ENCODE results near the gene S100A13. TPM values are rescaled to one million over a fixed set of nuclear protein-coding genes. Genes with fewer than 3 reads are reported as not detected.
A peak's percentile ranks its signal among the peaks of the same experiment; 100 is the strongest.
"Not testable (repeated sequence)": the region's sequence is repeated elsewhere in the genome, so short reads cannot be mapped to it uniquely, and the experiment has no call there.

The S100A13 gene
- total RNA-seq, 1 donor from 2014 or later, result 200 TPM

DNA sequence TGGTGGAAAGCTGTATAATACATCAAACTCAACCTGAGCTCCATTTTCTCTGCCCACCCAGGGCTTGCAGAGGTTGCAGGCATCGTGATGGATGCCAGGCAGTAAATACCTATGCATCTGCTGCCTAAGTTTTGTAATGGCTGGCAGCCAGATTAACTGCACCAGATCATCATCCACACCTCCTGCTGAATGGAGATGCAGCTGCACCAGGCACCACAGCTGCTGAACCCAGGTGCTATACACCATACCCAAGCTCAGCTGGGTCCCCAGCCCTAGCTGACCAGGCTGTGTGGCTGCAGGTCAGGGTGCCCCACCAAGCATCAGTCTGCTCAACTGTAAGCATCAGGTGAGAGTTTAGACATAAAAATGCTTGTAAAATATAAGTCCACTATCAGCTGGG is 24.5 kb upstream of the S100A13 start:
- DNase-seq (ENCODE audit: low spot score), result peak; percentile 27
- intact Hi-C loops (cut with DNase I), result no loop called here

DNA sequence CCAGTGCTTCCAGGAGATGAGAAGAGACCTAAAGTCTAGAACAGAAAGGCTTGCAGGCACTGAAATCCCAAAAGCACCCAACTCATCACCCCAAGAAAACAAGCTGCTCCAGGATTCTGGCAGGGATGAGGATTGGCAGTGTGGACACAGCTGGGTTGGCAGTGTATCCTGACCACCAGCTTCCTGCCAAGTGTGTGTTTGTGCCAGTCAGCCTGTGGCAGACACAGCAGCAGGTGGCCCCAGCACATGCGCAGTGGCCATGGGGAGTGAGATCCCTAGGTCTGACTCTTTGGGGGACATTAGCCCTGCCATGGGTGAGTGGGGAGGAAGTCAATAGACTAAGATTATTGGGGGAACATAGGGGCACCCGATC is 22.5 kb upstream of the S100A13 start:
- DNase-seq (ENCODE audit: low spot score), result peak; percentile 76
- intact Hi-C loops (cut with DNase I), result no loop called here

DNA sequence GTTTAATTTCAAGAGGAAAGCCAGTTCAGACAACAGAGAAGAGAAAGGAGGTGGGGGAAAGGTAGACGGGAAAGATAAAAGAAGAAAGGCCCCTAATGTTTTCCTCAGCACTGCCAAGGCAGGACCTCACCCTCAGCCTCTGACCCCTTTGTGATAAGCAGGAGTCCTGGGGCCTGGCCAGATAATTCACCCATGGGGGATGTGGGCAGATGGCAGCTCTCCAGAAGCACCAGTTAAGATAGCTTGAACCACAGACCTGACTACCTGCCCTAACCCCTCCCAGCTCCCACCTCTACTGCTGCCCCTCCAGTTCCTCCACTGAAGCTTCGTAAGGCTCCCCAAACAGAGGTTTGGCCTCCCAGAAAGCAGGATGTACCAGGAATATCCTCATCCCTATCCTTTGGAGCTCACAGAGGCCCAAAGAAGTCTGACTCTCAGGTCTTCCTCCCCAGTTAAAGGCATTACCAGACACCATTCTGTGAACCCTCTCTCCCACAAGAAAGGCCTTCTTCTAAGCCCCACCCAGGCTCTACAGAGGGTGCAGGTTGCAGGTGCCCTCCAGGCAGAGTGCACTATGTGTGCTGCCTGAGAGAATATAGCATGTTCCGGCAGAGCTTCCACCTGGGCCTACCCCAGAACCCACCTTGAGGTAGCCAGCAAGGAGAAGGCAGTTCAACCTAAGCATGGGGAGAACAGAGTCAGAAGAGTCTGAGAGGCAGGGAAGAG is 22.0 kb upstream of the S100A13 start:
- intact Hi-C loops (cut with DNase I), result no loop called here
- peak; percentile 71 for DNase-seq (ENCODE audit: low spot score)

DNA sequence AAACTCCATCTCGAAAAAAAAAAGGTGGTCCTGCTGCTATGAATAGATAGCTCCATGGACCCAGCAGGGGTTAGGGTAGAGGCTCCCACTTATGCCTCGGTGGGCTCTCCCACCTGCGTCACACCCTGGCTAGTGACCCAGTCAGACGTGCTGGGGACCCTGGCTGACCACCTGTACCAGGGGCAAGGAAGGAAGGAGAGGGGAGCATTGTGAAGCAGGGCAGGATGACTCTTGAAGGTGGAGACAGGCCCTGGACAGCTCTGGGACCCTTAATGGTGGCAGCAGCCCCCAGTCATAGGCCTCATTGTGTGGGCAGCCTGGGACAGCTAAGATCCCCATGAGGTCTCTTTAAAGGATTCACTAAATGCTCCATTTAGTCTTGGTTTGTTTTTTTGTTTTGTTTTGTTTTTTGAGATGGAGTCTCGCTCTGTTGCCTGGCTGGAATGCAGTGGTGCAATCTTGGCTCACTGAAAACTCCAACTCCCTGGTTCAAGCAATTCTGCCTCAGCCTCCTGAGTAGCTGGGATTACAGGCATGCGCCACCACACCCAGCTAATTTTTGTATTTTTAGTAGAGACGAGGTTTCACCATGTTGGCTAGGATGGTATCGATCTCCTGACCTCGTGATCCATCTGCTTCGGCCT is 20.8 kb upstream of the S100A13 start:
- DNase-seq (ENCODE audit: low spot score), result no peak
- intact Hi-C loops (cut with DNase I), result no loop called here

DNA sequence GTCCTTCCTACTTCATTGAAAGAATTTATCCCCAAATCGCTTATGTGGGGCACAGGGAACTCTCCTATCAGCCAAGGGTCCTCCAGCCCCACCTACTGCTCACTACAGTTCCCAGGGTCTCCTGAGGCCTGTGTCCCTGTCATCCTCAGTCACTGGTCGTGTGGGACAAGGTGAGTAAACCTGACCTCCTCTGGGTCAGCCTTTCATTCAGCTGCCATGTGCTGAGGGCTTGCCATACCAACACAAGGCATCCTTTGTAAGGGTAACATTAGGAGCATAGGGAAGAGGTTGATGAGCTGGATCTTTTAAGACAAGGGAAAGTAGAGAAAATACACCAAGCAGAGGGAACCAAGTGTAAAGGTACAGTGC is 20.0 kb upstream of the S100A13 start:
- intact Hi-C loops (cut with DNase I), result no loop called here
- no peak for DNase-seq (ENCODE audit: low spot score)

DNA sequence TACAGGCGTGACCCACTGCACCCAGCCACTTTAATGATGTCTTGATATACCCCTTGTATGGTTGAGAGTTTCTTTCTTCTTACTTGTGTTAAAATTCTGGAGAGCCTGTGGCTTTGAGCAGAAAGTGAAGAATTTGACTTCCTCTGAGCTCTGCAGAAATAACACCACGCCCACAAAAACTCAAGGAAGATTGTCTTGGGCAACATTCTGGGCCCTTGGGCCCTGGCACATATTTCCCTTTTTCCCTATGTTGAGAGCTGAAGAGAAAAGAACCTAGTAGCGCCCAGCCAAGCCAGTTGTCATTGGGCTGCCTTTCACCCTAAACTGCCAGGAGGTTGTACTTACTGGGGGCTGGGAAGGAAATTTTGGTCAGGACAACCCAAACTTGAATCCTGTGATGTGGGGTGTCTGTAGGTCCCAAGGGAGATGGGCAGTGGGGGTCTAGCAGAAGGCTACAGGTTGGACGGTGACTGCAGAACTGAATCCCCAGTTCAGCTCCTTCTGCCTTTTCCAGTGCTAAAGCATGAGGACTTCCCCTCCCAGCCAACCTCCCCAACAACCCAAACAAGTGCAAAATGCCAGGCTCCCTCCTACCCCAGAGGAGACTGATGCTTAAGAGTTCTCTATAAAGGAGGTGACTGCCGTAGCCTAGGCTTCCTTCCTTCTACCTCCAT is 19.5 kb upstream of the S100A13 start:
- DNase-seq (ENCODE audit: low spot score), result no peak
- intact Hi-C loops (cut with DNase I), result no loop called here

DNA sequence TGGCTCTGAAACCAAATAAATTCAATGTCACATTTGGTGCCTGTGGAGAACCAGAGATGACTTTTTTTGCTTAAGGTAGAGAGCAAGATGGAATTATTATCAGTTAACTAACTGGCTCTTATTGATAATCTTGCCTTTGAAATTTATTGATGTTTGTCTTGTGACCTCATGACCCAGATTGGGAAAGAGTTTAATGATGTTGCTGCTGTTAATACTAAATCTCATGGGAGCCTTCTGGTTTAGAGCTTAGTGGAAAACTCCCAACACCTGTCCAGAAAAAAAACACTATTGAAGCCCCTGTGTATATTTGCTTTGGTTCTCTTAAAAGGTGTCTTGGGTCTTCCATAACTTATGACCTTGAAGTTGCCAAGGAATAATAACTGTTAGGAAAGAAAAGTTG is 16.5 kb upstream of the S100A13 start:
- intact Hi-C loops (cut with DNase I), result no loop called here
- DNase-seq (ENCODE audit: low spot score), result no peak

DNA sequence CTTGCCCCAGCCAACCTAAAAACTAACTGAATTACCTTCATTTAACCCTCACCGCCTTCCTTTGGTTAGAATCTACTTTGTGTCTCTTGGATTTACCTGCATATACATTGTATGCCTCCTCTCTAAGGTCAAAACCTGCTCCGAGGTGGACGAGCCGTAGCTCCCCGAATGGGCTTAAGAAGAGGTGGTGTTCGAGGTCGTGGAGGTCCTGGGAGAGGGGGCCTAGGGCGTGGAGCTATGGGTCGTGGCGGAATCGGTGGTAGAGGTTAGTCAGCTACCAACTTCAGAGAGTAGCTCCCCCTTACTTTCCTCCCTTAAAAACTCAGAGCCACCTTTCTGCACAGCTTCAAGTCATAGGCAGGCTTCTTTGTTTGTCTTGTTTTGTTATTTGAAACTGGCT is 15.8 kb upstream of the S100A13 start:
- intact Hi-C loops (cut with DNase I), result no loop called here
- no peak for DNase-seq (ENCODE audit: low spot score)

DNA sequence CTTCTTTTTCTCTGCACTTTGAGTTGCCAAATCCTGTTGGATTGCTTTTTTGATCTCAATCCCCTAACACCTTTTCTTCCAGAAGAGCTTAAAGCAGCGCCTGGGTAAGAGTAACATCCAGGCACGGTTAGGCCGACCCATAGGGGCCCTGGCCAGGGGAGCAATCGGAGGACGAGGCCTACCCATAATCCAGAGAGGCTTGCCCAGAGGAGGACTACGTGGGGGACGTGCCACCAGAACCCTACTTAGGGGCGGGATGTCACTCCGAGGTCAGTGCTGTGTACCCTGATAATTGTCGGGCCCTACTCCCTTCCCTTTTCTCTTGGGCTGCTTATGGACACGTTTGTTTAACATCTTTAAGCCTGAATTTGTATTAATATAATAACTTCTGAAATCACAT is 14.9 kb upstream of the S100A13 start:
- intact Hi-C loops (cut with DNase I), result no loop called here
- no peak for DNase-seq (ENCODE audit: low spot score)

DNA sequence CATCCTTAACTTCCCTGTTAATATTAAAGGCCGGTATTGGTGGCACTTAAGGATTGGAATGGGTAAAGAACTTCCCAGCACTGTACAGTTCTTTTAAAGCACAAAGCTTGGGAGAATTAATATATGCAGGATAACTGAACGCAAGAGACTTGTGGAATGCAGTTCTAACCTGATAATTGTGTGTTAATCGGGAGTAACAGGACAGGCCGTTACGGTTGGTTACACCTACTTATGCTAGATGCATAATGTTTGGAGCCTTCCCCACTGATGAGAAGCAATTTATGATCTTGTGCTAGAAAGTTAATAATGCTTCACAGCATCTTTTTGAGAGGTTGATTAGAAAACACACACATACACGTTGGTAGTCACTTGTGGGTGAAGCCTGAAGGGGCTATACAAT is 13.6 kb upstream of the S100A13 start:
- intact Hi-C loops (cut with DNase I), result no loop called here
- DNase-seq (ENCODE audit: low spot score), result no peak

DNA sequence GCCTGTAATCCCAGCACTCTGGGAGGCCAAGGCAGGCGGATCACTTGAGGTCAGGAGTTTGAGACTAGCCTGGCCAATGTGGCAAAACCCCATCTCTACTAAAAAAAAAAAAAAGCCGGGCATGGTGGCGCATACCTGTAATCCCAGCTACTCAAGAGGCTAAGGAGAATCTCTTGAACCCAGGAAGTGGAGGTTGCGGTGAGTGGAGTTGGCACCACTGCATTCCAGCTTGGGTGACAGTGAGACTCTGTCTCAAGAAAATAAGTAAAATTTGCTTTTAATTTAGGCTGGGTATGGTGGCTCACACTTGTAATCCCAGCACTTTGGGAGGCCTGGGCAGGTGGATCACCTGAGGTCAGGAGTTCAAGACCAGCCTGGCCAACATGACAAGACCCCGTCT is 12.9 kb upstream of the S100A13 start:
- DNase-seq (ENCODE audit: low spot score); intact Hi-C loops (cut with DNase I): not testable (repeated sequence)

DNA sequence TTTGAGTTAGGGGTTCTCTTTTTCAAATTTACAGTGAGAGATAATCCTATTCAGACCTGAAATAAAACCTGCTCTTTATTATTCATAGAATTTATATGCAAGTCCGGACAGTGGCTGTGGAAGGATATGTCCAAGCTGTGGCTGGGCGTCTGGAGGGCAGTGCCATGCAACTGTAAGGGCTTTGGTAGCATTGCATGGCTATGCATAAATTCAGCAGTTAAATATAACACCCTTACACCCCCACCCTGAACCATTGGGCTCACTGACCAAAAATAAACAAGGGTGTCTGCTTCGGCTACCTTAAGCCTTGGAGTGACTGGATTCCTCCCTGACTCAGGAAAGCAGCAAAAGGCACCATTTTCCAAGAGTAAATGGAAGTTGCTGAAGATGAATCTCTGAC is 12.0 kb upstream of the S100A13 start:
- DNase-seq (ENCODE audit: low spot score), result no peak
- intact Hi-C loops (cut with DNase I), result loop anchor here (5.0 kb wide), 1 partner anchor 88 kb away; the partner anchor contains the start of gene INTS3

DNA sequence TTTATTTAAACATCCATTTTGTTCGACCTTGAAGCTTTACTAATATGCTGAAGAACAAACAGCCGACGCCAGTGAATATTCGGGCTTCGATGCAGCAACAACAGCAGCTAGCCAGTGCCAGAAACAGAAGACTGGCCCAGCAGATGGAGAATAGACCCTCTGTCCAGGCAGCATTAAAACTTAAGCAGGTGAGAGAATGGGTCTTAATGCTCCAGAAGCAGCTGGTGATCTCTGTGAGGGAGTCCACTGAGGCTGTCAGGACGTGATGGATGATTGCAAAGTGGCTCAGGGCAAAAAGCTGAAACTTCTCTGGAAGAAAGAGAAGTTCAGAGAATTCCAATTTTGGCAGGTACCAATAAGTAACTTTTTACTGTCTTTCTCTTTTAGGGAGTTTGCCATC is 11.0 kb upstream of the S100A13 start:
- intact Hi-C loops (cut with DNase I), result loop anchor here (5.0 kb wide), 1 partner anchor 89 kb away; the partner anchor contains the start of gene INTS3

DNA sequence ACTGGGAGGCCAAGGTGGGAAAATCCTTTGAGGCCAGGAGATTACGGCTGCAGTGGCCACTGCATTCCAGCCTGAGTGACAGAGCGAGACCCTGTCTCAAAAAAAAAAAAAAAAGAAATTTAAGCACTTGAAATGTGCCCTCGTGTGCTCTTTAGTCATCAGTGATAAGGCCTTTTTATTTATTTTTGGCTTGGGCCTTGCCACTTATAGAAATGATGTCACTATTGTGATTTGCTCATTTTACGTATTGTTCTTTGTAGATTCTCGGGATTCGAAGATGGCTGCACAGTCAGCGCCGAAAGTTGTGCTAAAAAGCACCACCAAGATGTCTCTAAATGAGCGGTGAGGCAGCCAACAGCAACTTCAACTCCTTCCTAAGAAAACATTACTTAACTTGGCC is 9.0 kb upstream of the S100A13 start:
- intact Hi-C loops (cut with DNase I), result loop anchor here (5.0 kb wide), 1 partner anchor 91 kb away; the partner anchor contains the start of gene INTS3
- no peak for DNase-seq (ENCODE audit: low spot score)

More for the DNA sequence above, 11.0 kb upstream of the S100A13 start:
- no peak for DNase-seq (ENCODE audit: low spot score)

DNA sequence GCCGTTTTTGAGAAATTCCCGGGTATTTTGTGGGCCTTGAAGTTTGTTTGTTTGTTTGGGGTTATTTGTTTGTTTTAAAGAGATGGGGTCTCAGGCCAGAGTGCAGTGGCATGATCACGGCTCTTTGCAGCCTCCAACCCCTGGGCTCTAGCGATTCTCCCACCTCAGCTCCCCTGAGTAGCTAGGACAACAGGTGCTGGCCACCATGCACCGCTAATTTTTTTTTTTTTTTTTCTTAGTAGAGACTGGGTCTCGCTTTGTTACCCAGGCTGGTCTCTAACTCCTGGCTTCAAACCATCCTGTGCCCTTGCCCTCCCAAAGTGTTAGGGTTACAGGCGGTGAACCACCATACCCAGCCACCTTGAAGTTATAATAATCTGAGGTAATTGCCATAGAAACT is 8.6 kb upstream of the S100A13 start:
- DNase-seq (ENCODE audit: low spot score), result no peak
- intact Hi-C loops (cut with DNase I), result loop anchor here (2.0 to 5.0 kb wide), 2 partner anchors 23 to 91 kb away; partner anchors contain the start of genes INTS3 and SNAPIN

DNA sequence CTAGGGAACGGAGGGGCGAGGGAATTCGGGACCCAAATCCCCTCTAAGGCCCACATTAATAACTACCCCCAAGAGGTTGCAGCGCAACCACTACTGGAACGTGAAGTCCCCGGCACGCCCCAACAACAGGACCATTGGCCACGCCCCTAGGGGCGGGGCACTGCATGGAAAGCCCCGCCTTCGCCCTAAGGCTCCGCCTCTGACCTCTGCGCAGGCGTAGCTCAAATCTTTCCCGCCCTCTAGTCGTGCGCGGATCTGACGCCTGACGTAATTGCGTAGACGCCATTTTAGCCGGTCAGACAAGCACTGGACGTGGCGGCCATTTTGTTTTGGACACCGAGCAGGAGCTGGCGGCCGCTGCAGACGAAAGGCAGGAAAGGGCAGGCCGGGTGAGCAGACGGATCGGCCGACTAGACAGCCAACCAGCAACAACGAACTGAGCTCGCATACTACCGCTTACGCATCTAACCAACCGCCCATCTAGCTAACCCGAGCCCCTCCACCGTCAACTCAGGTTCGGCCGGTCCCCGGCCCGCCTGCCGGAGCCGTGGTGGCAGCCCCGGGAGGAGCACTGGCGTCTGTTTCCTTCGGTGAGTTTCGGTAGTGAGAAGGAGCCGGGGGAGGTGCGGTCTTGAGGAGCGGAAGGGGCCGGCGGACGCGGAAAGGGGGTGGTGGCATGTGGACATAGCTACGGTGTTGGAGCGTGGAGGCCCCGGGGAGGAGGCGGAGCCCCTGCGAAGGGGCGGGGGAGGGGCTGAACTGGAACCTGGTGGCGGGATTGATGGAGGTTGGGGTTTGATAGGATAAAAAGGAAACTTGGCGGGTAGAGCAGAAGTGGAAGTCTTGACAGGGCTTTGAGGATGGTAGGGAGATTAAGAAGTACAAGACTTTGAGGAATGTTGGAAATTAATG is 6.7 kb upstream of the S100A13 start, which contains the start of gene CHTOP:
Gene CHTOP, plus strand, starts transcription at position 313 of the 912 bp plus-strand sequence. CDS start 2,523 bp downstream, outside the sequence.
- peak; percentile 99 for DNase-seq (ENCODE audit: low spot score)
- intact Hi-C loops (cut with DNase I), result loop anchor here (2.0 to 5.0 kb wide), 2 partner anchors 25 to 127 kb away; partner anchors contain the start of gene SNAPIN

DNA sequence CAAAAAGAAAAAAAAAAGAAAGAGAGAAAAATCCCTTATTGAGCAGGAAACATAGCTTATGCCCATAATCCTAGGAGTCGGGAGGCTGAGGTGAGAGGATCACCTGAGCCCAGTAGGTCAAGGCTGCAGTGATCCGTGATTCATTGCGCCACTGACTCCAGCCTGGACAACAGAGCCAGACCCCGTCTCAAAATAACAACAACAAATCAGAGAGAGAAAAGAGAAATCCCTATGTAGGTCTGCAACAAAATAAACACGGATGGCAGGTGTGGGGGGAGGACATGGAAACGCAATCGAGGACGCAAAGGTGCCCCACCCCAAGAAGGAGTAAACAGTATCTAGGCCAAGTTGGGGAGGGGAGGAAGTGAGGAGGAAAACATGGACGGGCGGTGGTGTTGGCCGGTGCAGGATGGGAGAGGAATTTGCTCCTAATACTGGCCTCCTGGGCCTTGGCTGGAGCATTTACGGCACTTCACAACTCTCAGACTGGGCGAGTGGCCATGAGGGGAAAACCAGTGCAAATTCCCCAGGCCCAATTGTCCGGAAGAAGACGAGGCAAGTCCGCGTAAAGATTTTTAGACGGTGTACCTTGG is 6.0 kb upstream of the S100A13 start:
- intact Hi-C loops (cut with DNase I), result loop anchor here (5.0 kb wide), 1 partner anchor 126 kb away; no protein-coding TSS in a partner anchor
- DNase-seq (ENCODE audit: low spot score), result peak; percentile 26

DNA sequence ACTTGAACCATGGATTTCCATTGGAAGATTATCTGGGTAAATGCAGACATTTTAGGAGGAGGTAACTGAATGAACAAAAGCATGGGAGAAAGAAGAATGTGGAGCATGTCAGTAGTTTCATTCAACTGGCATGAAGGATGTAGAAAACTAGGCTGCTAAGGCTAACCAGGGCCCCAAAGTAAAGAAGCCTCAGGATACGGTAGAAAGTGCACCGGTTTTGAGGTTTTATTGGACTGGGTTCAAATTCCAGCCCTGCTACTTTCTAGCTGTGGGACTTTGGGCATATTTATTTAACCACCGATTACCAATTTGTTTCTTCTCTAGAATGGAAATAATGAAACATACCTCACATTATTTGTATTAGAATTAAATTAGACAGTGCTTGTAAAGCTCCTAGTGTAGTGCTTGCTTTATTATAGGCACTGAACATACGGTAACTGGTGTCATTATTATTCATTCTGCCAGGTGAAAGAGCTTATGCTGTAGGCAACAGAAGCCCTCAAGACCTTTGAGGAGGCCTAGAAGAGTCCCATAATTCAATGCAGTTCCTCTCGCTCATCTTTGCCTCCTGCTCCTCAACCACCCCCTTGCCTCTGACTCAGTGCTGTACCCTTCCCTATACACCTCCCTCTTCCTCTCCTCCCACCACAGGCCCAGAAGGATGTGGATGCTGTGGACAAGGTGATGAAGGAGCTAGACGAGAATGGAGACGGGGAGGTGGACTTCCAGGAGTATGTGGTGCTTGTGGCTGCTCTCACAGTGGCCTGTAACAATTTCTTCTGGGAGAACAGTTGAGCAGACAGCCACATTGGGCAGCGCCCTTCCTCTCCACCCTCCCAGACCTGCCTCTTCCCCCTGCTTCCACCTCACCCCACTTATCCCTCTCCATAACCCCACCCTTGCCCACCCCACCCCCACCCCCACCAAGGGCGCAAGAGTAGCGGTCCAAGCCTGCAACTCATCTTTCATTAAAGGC is 4.0 kb upstream of the S100A13 start:
- intact Hi-C loops (cut with DNase I), result loop anchor here (5.0 kb wide), 1 partner anchor 124 kb away; no protein-coding TSS in a partner anchor
- peak; percentile 63 for DNase-seq (ENCODE audit: low spot score)

Data from cardiac septum (tissue), 1 donor.